Naive thymus-derived CD8-positive, alpha-beta T cell (primary cell): ENCODE data around the gene KCNT2. TPM values are rescaled to one million over a fixed set of nuclear protein-coding genes. Genes with fewer than 3 reads are reported as not detected.

ENCODE experiments used
- ATAC-seq, 2 donors: fragments of 150-1000 bp; cut with Tn5 transposase in 1 of 2; sonication (Bioruptor Pico), chemical (Tn5 transposase) in 1 of 2; 1 replicate in 1 of 2; 2 replicates in 1 of 2; pipeline ENCODE4 v1.10.0; 2021; ENCODE audit warnings: mild to moderate bottlenecking in 2 of 2, moderate library complexity in 2 of 2
- POLR2A ChIA-PET: fragments of 350-600 bp; sonication (Branson Sonifier 250); formaldehyde crosslinking; loops from one replicate; lab custom pipeline; 2021; ENCODE audit warnings: antibody characterized with exemption; lab: Charles Lee
- DNase-seq, 10 donors: peaks; one replicate each; pipeline versions ENCODE4 v3.0.0 to v3.0.0-alpha.2; 2020 to 2022
- H3K27ac Mint-ChIP-seq, 10 donors: one replicate each; pipeline ENCODE4 v1.8.0; 2020 to 2022; ENCODE audit warnings: mild to moderate bottlenecking in 10 of 10, mixed read lengths in 10 of 10, moderate library complexity in 4 of 10, inconsistent platforms in 1 of 10
- H3K27me3 Mint-ChIP-seq, 5 donors: one replicate each; pipeline ENCODE4 v1.8.0; 2021 to 2022; ENCODE audit warnings: mixed read lengths in 5 of 5
- H3K36me3 Mint-ChIP-seq, 3 donors: one replicate each; pipeline ENCODE4 v1.8.0; 2020 to 2022; ENCODE audit warnings: mixed read lengths in 3 of 3, mild to moderate bottlenecking in 2 of 3, inconsistent platforms in 1 of 3
- H3K4me1 Mint-ChIP-seq, 4 donors: one replicate each; pipeline ENCODE4 v1.8.0; 2021 to 2022; ENCODE audit warnings: mixed read lengths in 4 of 4
- H3K4me3 Mint-ChIP-seq, 10 donors: one replicate each; pipeline ENCODE4 v1.8.0; 2020 to 2022; ENCODE audit warnings: mild to moderate bottlenecking in 10 of 10, mixed read lengths in 10 of 10, moderate library complexity in 6 of 10, inconsistent platforms in 1 of 10
- H3K9me3 Mint-ChIP-seq, 9 donors: one replicate each; pipeline ENCODE4 v1.8.0; 2020 to 2022; ENCODE audit warnings: mixed read lengths in 9 of 9, mild to moderate bottlenecking in 3 of 9, inconsistent platforms in 1 of 9, moderate library complexity in 1 of 9
- polyA plus RNA-seq, 3 donors: library from polyadenylated mRNA; unstranded; fragments of 300-500 nt; fragmentation: Illumina TruSeq; gene quantifications; one replicate each; pipeline ENCODE4 v1.2.3, GENCODE V29; 2021
- total RNA-seq, 8 experiments: library from RNA in 2 of 8; stranded (reverse) in 2 of 8; gene quantifications; one replicate each; pipeline ENCODE4 v1.2.3 and lab custom pipeline; 2021 to 2026

Gene KCNT2
- total and polyA plus RNA-seq, 5 experiments from 2014 or later, result not detected

DNA sequence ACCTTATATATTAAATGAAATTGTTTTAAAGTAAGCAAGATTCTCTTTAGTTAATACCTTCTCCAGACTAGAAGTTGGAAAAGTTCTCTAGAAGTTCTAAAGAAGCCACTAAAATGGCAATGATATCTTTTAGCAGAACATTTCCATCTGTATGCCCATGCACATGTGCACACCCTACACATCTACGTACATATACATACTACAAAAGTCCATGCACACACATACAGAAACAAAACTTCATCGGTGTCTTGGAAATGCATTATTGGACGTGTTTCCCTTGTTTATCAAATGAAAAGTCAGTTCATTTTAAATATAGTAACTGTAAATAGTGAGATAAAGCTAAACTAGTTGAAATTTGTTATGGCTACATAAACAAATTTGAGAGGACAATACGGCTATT, 114.4 kb downstream of the KCNT2 start:
- POLR2A ChIA-PET, result no interaction called here
- Mint-ChIP-seq H3K27me3 (no peaks in the 10 kb centered on the region), H3K36me3 (no peaks in the 10 kb centered on the region), H3K4me3 (no peak overlapping the region), H3K27ac (no peak overlapping the region), H3K9me3 (peaks cover 0 to 9% (median 0%) of the 10 kb centered on the region in 9 donors), H3K4me1 (no peaks in the 10 kb centered on the region)
- ATAC-seq (no peak), DNase-seq (no peak)

DNA sequence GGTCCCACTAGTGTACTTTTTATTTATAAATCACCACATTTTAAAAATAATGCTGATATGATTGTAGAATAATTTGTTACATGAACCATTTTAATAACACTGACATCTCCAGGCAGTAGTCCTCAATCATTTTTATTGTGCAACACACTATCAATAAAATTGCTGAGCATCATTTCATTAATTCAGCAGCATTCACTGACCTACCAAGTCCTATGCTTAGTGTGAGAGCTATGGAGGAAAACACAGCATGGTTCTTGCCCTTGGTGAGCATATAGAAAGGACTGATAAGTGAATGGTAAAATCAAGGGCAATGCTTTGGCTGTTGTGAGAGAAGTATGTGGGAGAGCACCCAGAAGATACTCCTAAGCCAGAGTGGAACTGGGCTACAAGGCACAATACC, 119.7 kb downstream of the KCNT2 start:
- Mint-ChIP-seq H3K27ac (no peak overlapping the region), H3K27me3 (no peaks in the 10 kb centered on the region), H3K9me3 (peaks cover 0 to 9% (median 2%) of the 10 kb centered on the region in 9 donors), H3K36me3 (no peaks in the 10 kb centered on the region), H3K4me1 (no peaks in the 10 kb centered on the region), H3K4me3 (no peak overlapping the region)
- no peak for DNase-seq
- POLR2A ChIA-PET, result no interaction called here
- no peak for ATAC-seq

DNA sequence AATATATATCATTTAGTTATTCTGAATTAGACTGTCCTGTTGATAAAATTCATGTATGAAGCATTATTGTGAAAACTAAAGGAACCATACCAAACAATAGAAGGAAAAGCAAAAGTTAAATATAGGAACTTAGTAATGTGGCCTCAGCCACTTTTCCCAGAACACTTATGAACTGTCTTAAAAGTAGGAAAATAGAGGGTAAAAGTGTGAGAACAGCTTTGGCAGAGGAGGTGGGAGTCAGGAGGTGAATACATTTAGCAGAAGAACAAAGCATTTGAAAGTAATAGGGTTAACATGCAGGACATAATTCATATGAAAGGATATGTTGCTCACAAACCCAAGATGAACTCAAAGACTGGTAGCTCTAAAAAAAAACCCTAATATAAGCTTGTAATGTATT, 121.9 kb downstream of the KCNT2 start:
- no peak overlapping the region for H3K27ac Mint-ChIP-seq
- H3K36me3 Mint-ChIP-seq, result no peaks in the 10 kb centered on the region
- H3K4me3 Mint-ChIP-seq, result no peak overlapping the region
- no peaks in the 10 kb centered on the region for H3K27me3 Mint-ChIP-seq
- peaks cover 0 to 9% (median 2%) of the 10 kb centered on the region in 9 donors for H3K9me3 Mint-ChIP-seq
- no peak for DNase-seq
- no peak for ATAC-seq
- POLR2A ChIA-PET, result no interaction called here
- H3K4me1 Mint-ChIP-seq, result no peaks in the 10 kb centered on the region

DNA sequence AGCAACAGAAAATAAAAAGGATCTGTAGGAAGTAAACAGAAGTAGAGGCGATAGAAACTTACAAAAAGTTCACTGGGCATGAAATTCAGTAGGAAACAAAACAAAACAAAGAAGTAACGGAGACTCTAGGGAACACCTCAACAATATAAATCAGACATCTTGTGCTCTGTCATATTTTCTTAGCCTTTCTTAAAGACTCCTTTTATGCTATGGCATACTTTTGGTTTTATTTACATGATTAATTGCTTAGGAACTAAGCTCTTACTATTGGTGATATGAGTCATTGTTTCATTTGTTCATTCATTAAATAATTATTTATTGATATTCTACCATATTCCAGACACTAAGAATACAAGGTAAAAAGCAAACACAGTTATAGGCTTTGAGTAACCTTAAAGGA, 126.6 kb downstream of the KCNT2 start:
- Mint-ChIP-seq H3K27ac (no peak overlapping the region), H3K9me3 (peaks cover 0 to 9% (median 2%) of the 10 kb centered on the region in 9 donors), H3K4me3 (no peak overlapping the region), H3K36me3 (no peaks in the 10 kb centered on the region), H3K27me3 (no peaks in the 10 kb centered on the region), H3K4me1 (no peaks in the 10 kb centered on the region)
- ATAC-seq (no peak), DNase-seq (no peak)
- POLR2A ChIA-PET, result no interaction called here

DNA sequence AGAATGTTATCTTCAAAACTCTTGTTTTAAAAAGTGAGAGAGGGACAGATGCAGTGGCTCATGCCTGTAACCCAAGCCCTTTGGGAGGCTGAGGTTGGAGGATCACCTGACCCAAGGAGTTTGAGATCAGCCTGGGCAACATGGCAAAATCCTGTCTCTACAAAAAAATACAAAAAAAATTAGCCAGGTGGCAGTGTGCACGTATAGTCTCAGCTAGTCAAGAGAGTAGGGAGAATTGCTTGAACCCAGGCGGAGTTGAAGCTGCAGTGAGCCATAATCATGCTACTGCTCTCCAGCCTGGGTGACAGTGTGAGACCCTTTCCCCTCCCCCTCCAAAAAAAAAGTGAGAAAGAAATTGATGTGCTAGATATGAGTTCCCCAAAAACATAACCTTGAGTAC, 131.0 kb downstream of the KCNT2 start:
- H3K36me3 Mint-ChIP-seq, result no peaks in the 10 kb centered on the region
- H3K27ac Mint-ChIP-seq, result no peak overlapping the region
- no peak overlapping the region for H3K4me3 Mint-ChIP-seq
- no peaks in the 10 kb centered on the region for H3K4me1 Mint-ChIP-seq
- H3K9me3 Mint-ChIP-seq, result peaks cover 0 to 2% (median 2%) of the 10 kb centered on the region in 9 donors
- H3K27me3 Mint-ChIP-seq, result no peaks in the 10 kb centered on the region
- ATAC-seq (no peak), DNase-seq (no peak)
- POLR2A ChIA-PET, result no interaction called here

DNA sequence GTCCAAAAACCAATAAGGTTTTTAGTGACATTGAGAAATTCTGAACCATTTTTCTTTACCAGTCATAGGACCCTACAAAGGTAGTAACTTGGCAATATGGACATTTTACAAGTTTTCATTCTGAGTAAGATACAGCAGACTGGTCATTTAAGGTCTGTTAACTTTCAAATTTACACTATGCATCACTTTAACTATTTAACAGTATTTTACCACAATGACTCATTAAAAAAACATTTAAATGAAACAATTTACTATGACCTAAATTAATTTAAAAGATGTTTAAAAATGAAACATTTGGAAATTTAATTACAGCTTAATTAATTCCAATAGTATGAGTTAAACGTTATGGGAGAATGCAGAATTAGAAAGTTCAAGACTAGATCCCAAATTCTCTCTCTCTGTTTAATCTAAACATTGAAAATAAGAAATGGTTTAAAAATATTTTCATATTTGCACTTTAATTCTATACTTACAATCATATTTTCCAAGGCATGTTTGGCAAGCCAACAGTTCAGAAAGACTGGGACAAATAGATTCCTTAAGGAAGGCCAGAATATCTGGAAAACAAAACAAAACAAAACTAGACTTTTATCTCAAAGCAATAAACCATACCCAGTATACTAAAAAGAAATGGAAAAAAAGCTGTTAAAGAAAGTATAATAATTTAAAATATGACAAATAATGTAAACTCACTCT, 140.9 kb downstream of the KCNT2 start:
- Mint-ChIP-seq H3K4me3 (no peak overlapping the region), H3K36me3 (no peaks in the 10 kb centered on the region), H3K4me1 (no peaks in the 10 kb centered on the region), H3K9me3 (peaks cover 0 to 11% (median 0%) of the 10 kb centered on the region in 9 donors), H3K27me3 (no peaks in the 10 kb centered on the region), H3K27ac (no peak overlapping the region)
- POLR2A ChIA-PET, result no interaction called here
- ATAC-seq (no peak), DNase-seq (no peak)

DNA sequence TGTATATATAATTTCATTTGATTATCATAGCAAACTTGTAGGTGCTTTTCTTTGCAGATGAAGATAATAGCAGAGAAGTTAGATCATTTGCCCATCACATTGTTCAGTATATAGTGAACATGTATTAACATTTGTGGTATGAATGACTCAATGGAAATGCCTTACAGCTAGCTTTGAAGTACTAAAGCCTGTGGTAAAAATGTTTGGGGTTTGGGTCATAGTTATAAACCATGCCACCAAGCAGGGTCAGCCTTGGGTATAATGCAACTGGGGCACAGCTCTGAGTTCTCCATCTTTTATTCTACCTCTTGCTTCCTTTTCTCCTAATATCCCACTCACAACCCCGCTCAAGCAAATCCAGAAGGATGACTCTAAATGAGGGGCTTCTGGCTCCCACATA, 141.6 kb downstream of the KCNT2 start:
- peaks cover 0 to 3% (median 0%) of the 10 kb centered on the region in 9 donors for H3K9me3 Mint-ChIP-seq
- POLR2A ChIA-PET, result no interaction called here
- no peaks in the 10 kb centered on the region for H3K36me3 Mint-ChIP-seq
- H3K4me3 Mint-ChIP-seq, result no peak overlapping the region
- H3K4me1 Mint-ChIP-seq, result no peaks in the 10 kb centered on the region
- H3K27me3 Mint-ChIP-seq, result no peaks in the 10 kb centered on the region
- DNase-seq (no peak), ATAC-seq (no peak)
- no peak overlapping the region for H3K27ac Mint-ChIP-seq

DNA sequence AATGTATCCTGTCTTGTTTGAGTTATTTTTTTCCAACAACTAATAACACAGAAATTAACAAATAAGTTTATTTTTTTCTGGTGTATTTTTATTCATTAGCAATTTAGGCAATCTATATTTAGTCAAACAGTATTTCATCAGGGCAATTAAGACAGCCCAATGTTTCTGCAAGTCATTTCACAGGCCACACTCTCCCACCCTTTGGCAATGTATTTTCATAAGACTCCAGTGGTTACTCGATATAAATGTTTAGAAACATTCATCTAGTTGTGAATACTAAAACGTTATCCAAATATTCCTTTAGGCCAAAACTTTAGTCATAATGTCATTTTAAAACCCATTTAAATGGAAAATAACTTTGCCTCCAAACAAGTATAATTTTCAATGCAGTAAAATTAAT, 142.1 kb downstream of the KCNT2 start:
- Mint-ChIP-seq H3K4me1 (no peaks in the 10 kb centered on the region), H3K36me3 (no peaks in the 10 kb centered on the region)
- ATAC-seq, result no peak

DNA sequence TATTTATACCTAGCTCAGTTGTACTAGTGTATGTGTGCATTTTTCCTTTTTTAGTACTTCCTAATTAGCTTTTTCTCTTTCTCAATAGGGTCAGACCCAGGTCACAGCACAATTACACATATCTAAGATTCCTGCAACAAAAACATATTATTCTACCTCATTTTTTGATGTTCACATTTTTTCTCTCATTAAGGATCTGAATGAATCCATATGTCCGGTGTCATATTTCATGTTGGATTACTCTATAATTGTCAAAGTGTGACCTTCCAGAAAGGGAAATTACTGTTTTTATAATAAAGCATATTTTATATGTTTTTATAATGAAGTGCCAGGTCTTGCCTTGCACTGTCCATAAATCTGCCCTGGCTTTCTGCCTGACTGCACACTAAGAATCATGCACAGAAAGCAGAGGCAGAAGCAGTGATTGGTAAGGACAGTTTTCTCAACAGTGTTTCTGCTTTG, 143.7 kb downstream of the KCNT2 start:
- Mint-ChIP-seq H3K27me3 (no peaks in the 10 kb centered on the region), H3K4me3 (no peak overlapping the region), H3K9me3 (no peaks in the 10 kb centered on the region), H3K36me3 (no peaks in the 10 kb centered on the region), H3K27ac (no peak overlapping the region), H3K4me1 (no peaks in the 10 kb centered on the region)
- ATAC-seq, result no peak
- DNase-seq, result no peak
- POLR2A ChIA-PET, result no interaction called here

More for the DNA sequence above, 142.1 kb downstream of the KCNT2 start:
- no peak overlapping the region for H3K4me3 Mint-ChIP-seq
- H3K9me3 Mint-ChIP-seq, result peaks cover 0 to 3% (median 0%) of the 10 kb centered on the region in 9 donors
- no peak for DNase-seq
- H3K27me3 Mint-ChIP-seq, result no peaks in the 10 kb centered on the region
- POLR2A ChIA-PET, result no interaction called here
- no peak overlapping the region for H3K27ac Mint-ChIP-seq

DNA sequence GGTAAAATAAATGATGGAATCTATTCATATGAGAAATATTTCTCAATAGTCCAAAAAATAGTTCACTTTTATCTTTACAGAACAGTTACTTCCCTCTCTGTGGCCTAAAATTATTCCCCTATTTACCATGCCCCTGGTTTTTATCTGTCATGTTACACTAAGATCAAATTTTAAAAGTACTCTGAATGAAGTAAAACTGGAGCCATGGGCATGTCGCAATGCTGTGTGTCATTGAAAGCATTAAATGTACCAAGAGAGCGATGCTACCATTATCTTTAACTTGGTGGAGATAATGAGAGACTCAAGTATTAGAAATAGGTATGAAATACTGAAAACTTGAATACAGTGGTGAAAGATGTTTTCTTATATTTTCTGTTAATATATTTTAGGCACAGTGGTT, 146.2 kb downstream of the KCNT2 start:
- Mint-ChIP-seq H3K36me3 (no peaks in the 10 kb centered on the region), H3K4me3 (no peak overlapping the region), H3K27ac (no peak overlapping the region), H3K27me3 (no peaks in the 10 kb centered on the region), H3K4me1 (no peaks in the 10 kb centered on the region), H3K9me3 (peaks cover 0 to 2% (median 0%) of the 10 kb centered on the region in 9 donors)
- POLR2A ChIA-PET, result no interaction called here
- ATAC-seq (no peak), DNase-seq (no peak)

DNA sequence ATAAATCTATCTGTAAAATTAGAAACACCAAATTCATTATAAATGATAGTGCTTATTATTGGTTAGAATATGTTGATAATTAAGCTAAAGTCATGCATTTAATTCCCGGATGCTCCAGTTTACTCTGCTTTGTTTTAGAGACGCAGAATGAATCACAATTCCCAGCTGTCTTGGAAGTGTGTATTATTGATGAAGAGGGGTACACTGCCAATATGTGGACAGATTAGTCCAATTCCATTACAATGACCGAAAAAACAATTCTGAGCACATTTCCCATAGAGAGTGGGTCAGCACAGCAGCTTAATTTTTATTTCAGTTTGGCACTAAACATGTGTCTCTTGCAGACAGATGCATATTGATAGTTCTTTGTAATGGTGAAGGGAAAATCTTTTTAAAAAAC, 146.7 kb downstream of the KCNT2 start:
- POLR2A ChIA-PET, result no interaction called here
- Mint-ChIP-seq H3K36me3 (no peaks in the 10 kb centered on the region), H3K27me3 (no peaks in the 10 kb centered on the region), H3K4me3 (no peak overlapping the region), H3K9me3 (peaks cover 0 to 2% (median 0%) of the 10 kb centered on the region in 9 donors), H3K4me1 (no peaks in the 10 kb centered on the region), H3K27ac (no peak overlapping the region)
- ATAC-seq (no peak), DNase-seq (no peak)

DNA sequence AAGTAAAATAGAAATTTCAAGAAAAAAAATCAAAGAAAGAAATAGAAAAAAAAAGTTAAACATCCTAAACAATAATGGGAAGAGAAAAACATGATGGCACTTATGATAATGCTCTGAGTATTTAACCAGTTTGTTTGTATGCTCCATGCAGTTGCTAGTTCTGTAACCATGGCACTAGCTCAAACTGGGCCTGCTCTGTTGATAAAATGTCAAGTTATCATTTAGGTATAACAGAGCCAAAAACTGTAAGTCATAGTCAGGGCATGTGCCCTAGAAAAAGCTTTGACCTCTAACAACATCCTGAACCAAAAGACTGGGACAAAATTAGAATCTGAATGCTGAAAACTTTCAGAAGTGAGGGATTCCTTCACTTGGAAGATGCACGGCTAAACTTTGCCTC, 148.9 kb downstream of the KCNT2 start:
- Mint-ChIP-seq H3K27me3 (peaks cover 0 to 14% (median 4%) of the 10 kb centered on the region in 5 donors), H3K4me1 (no peaks in the 10 kb centered on the region), H3K9me3 (peaks cover 0 to 18% (median 0%) of the 10 kb centered on the region in 9 donors), H3K36me3 (no peaks in the 10 kb centered on the region), H3K27ac (no peak overlapping the region), H3K4me3 (no peak overlapping the region)
- ATAC-seq (no peak), DNase-seq (no peak)
- POLR2A ChIA-PET, result no interaction called here

DNA sequence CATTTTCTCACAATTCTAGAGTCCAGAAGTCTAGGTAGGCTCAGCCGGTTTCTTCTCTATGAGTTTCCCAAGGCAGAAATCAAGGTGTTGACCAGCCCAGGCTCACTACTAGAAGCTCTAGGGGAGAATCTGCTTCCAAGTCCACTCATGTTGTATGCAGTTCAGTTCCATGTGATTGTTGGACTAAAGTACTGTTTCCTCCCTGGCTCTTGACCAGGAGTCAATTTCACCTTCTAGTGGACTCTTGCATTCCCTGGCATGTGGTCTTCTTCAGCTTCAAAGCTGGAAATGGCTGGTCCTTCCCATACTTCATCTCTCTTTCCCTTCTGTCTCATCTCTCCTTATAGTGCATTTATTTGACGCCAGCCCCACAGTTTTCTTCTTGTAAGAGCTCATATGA, 153.4 kb downstream of the KCNT2 start:
- no peaks in the 10 kb centered on the region for H3K4me1 Mint-ChIP-seq
- peaks cover 0 to 18% (median 1%) of the 10 kb centered on the region in 9 donors for H3K9me3 Mint-ChIP-seq
- ATAC-seq, result no peak
- no peak overlapping the region for H3K4me3 Mint-ChIP-seq
- POLR2A ChIA-PET, result no interaction called here
- DNase-seq, result no peak
- no peak overlapping the region for H3K27ac Mint-ChIP-seq
- peaks cover 0 to 14% (median 4%) of the 10 kb centered on the region in 5 donors for H3K27me3 Mint-ChIP-seq
- no peaks in the 10 kb centered on the region for H3K36me3 Mint-ChIP-seq

DNA sequence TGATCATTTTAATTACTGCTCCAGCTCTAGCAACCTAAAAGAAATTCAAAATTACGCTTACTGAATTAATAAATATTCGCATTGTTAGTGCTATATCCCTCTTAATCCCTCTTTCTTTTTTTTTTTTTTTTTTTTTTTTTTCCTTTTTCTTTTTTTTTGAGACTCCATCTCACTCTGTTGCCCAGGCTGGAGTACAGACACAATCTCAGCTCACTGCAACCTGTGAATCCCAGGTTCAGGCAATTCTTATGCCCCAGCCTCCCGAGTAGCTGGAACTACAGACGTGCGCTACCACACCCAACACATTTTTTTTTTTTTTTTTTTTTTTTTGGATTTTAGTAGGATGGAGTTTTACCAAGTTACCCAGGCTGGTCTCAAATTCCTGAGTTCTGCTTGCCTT, 157.1 kb downstream of the KCNT2 start:
- H3K36me3 Mint-ChIP-seq, result no peaks in the 10 kb centered on the region
- ATAC-seq, result no peak
- H3K27ac Mint-ChIP-seq, result no peak overlapping the region
- no peak for DNase-seq
- peaks cover 0 to 16% (median 1%) of the 10 kb centered on the region in 9 donors for H3K9me3 Mint-ChIP-seq
- POLR2A ChIA-PET, result no interaction called here
- H3K4me1 Mint-ChIP-seq, result no peaks in the 10 kb centered on the region
- H3K27me3 Mint-ChIP-seq, result peaks cover 0 to 12% (median 4%) of the 10 kb centered on the region in 5 donors
- H3K4me3 Mint-ChIP-seq, result no peak overlapping the region
